GM20431 (cell line): ENCODE measurements around the gene IL10.

Experiments
- in situ Hi-C: fragments of 300-500 bp; cut with MseI, MboI; formaldehyde crosslinking; loops from one replicate; pipeline ENCODE4 v1.15.0; 2020; ENCODE audit warnings: low sequenced_read_pairs; ENCODE audit not compliant: unreplicated experiment

IL10 gene

GRCh38 chr1:206772243-206772937 lies at the start of gene IL10:
Gene IL10 (minus strand): TSS chr1:206772494. CDS start chr1:206772435, 59 bp downstream.
- in situ Hi-C loops: no loop called here

- in situ Hi-C loops: no loop called here
Measured at GRCh38 chr1:206821493-206821892, 49.2 kb upstream of the IL10 start.

GRCh38 chr1:206816390-206817287 lies 44.3 kb upstream of the IL10 start:
- in situ Hi-C loops: no loop called here

DNA sequence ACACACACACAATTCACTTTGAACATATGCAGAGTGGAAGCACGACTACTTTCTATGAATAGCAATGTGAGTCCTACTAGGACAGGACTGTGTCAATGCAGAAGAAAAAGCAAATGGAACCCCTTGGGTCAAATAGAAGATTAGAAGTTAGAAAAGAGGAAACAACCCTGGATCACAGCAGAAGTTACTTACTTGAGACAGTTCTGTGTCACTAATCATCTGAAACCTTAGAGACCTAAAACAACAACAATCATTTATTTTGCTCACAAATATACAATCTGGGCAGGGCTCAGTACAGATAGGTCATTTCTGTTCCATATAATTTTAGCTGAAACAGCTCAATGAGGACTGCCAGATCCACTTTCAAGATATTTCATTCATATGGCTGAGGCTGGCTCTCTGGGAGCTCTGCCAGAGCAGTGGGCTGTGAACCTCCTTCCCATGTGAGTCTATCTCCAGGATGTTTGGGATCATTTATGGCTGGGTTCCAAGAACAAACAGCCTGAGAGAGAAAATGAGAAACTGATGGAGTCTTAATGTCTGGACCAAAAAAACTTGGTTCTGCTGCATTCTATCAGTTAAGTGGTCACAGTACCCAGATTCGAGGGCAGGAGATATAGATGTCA lies 42.5 kb upstream of the IL10 start:
- in situ Hi-C loops: no loop called here

DNA sequence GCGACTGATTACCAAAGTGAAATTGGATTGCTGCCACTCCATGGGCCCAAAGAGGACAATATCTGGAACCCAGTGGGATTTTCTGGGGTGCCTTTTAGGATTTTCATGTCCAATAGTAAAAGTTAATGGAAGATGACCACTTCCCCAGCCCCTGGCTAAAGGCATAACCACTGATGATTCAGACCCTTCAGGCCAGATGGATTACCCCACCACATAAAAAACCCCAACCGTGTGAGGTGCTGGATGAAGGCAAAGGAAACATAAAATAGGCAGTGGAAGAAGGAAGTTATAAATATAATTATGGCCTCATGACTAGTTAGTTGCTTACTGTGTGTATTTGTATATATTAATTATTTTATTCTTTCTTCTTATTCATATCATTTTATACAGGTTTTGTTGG lies 40.2 kb upstream of the IL10 start:
- in situ Hi-C loops: no loop called here

DNA sequence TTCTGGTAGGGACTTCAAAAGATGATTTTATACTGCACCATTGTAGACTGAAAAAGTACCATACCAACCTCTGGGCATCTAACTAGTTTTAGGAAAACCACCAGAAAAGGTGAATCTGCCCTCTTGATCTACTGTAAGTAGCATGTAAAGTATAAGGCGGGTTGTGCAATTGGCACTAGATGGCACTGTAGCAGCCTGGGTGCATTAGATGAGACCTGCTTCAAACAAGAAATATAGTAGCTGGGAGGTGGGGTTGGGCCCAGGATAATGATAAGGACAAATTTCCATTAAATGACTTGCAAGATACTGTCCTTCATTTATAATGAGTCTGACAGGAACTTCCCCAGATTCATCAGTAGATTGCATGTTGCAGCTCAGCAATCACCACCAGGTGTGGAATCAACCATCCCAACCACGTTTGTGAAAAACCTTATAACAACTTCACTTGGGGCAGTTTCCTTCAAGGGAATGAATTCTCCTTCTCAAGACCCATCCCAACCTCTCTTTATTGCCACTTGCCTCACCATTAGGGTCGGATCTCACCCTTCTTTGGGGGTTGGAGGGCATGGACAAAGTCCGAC lies 37.3 kb upstream of the IL10 start:
- in situ Hi-C loops: loop anchor here (10.0 kb wide), 1 partner anchor 75 kb away; no protein-coding TSS in a partner anchor

DNA sequence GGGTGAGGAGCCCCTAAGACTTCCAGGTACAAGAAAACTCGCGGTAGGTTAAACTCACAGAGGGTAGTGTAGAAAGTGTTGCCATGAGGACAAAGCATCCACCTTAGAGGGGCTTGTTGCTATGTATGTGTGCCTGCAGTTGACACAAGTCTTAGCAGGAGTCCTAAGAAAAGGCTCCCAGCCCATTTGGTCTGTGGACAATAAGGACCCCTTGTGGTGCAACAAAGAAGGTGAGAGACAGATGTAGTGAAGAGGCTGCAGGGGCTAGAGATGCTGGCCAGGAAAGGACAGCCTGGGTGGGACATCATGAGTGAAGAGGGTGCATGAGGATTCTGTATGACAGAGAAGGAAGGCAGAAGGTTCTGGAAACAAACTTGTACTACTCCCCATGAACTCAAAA lies 36.3 kb upstream of the IL10 start:
- in situ Hi-C loops: loop anchor here (10.0 kb wide), 1 partner anchor 74 kb away; no protein-coding TSS in a partner anchor

- in situ Hi-C loops: loop anchor here (10.0 kb wide), 1 partner anchor 71 kb away; no protein-coding TSS in a partner anchor
Measured at GRCh38 chr1:206805357-206805756, 33.1 kb upstream of the IL10 start.

GRCh38 chr1:206804156-206804737 lies 32.0 kb upstream of the IL10 start:
- in situ Hi-C loops: loop anchor here (10.0 kb wide), 1 partner anchor 69 kb away; no protein-coding TSS in a partner anchor

DNA sequence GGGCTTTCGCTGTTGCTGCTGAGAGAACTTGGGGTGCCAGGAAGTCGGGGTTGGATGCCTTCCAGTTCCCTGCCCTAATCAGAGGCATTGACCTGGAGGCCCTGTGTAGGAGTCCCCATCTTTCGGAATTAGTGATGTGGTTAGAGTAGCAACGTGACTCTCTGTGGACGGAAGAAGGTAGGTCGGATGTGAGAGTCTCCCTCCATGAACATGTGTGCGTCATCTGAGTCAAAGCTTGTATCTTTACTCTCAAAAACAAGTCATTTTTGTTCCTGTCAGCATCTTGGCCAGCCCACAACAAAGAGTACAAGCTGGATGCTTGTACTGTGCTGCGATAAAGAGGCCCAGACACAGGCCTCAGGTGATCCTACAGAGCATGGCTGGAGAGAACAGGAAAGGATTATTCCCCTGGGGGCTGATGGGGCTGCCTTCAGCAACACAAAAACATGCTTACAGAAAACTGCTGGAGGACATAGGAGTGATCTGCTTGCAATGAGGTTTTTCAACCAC lies 31.0 kb upstream of the IL10 start:
- in situ Hi-C loops: loop anchor here (10.0 kb wide), 1 partner anchor 68 kb away; no protein-coding TSS in a partner anchor

- in situ Hi-C loops: loop anchor here (10.0 kb wide), 1 partner anchor 68 kb away; no protein-coding TSS in a partner anchor
Measured at GRCh38 chr1:206802401-206802800, 30.1 kb upstream of the IL10 start.

DNA sequence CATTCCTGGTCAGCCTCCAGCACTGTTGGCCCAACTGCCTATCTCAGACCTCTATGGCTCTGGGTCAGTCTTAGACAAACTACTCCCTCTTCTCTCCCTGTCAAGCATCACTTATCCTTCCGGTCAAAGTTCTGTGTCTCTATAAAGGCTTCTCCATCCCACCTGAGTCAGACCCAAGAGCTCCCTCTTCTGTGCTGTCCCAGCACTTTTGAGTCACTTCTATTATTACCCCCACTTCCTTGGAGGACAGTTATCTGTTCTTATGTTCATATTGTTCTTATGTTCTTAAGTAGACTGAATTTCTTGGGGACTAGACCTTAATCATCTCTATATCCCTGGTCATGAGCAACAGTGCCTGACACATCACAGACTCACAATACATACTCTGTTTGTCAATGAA lies 29.2 kb upstream of the IL10 start:
- in situ Hi-C loops: loop anchor here (10.0 kb wide), 1 partner anchor 67 kb away; no protein-coding TSS in a partner anchor

GRCh38 chr1:206800891-206801290 lies 28.6 kb upstream of the IL10 start:
- in situ Hi-C loops: loop anchor here (10.0 kb wide), 1 partner anchor 66 kb away; no protein-coding TSS in a partner anchor

DNA sequence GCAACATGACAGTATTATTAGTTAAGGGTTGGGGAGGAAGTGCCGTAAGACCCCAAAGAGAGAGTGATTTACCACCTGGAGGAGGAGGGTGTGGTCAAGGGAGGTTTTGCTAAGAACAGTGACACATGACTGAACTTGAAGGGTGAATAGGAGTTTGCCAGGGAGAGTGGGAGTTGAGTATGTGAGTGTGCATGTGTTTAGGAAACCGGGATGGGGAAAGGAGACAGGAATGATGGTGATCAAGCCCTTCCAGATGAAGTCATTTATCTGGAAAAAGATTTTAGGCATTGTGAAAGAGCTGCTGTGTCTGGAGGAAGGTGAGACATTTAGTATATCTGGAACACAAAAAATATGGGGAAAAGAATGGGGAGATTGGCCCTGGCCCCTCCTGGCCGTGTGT lies 28.1 kb upstream of the IL10 start:
- in situ Hi-C loops: loop anchor here (10.0 kb wide), 1 partner anchor 66 kb away; no protein-coding TSS in a partner anchor

DNA sequence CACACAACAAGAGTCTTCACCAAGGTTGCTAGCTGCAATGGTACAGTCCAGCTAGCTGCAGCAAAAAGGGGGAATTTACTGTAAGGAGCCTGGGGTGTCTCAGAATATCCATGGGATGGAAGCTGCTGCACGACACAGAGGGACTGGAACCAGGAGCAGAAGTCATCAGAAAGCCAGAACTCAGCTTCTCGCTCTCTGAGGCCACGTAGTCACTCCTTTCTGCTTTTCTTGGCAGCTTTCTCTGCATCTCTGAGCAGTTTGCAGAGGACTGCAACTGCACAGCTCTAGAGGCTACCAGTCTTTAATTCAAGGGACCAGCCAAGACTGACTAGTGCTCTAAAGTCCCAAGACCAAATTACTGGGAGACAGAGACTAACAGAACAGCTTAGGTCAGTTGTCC lies 27.0 kb upstream of the IL10 start:
- in situ Hi-C loops: no loop called here

GRCh38 chr1:206798384-206798996 lies 26.2 kb upstream of the IL10 start:
- in situ Hi-C loops: no loop called here

GRCh38 chr1:206797534-206798383 lies 25.5 kb upstream of the IL10 start:
- in situ Hi-C loops: no loop called here

- in situ Hi-C loops: no loop called here
Measured at GRCh38 chr1:206796981-206797402, 24.7 kb upstream of the IL10 start.
